SK-N-SH treated with all-trans-retinoic acid at 6 μM for 48 hours (cell line): ENCODE measurements around the gene CANX.

Experiments
- ATAC-seq: fragments of 200-7000 bp; cut with Tn5 transposase; 3 replicates; pipeline ENCODE4 v1.9.1; 2020; ENCODE audit warnings: mild to moderate bottlenecking, moderate library complexity
- BACH2 ChIP-seq: fragments of 250-450 bp; sonication (Bioruptor Pico); IDR thresholded peaks from 2 replicates; pipeline ENCODE4 v1.9.0; 2021; ENCODE audit warnings: mild to moderate bottlenecking, borderline replicate concordance
- CSDC2 ChIP-seq: fragments of 250-450 bp; sonication (Bioruptor Pico); IDR thresholded peaks from 2 replicates; pipeline ENCODE4 v1.5.0; 2020; ENCODE audit warnings: mild to moderate bottlenecking, moderate library complexity
- GLIS3 ChIP-seq: fragments of 250-450 bp; sonication (Bioruptor Pico); IDR thresholded peaks from 2 replicates; pipeline ENCODE4 v1.5.0; 2020; ENCODE audit warnings: mild to moderate bottlenecking, moderate library complexity
- ISL1 ChIP-seq: fragments of 250-450 bp; sonication (Bioruptor Pico); IDR thresholded peaks from 2 replicates; pipeline ENCODE4 v2.1.2; 2022; ENCODE audit warnings: mild to moderate bottlenecking, moderate library complexity
- OSR1 ChIP-seq: fragments of 250-450 bp; sonication (Bioruptor Pico); IDR thresholded peaks from 2 replicates; pipeline ENCODE4 v1.8.0; 2022; ENCODE audit warnings: moderate library complexity, mild to moderate bottlenecking, inconsistent platforms
- POU6F1 ChIP-seq: fragments of 250-450 bp; sonication (Bioruptor Pico); IDR thresholded peaks from 2 replicates; pipeline ENCODE4 v1.8.0; 2021; ENCODE audit warnings: low read depth, mild to moderate bottlenecking, moderate library complexity, borderline replicate concordance
- PPARA ChIP-seq: fragments of 250-450 bp; sonication (Bioruptor Pico); IDR thresholded peaks from 2 replicates; pipeline ENCODE4 v1.5.0; 2020; ENCODE audit warnings: mild to moderate bottlenecking, borderline replicate concordance
- RARB ChIP-seq: fragments of 250-450 bp; sonication (Bioruptor Pico); IDR thresholded peaks from 2 replicates; pipeline ENCODE4 v1.8.0; 2021; ENCODE audit warnings: mild to moderate bottlenecking, moderate library complexity
- SNAI2 ChIP-seq: fragments of 250-450 bp; sonication (Bioruptor Pico); IDR thresholded peaks from 2 replicates; pipeline ENCODE4 v1.5.0; 2020; ENCODE audit warnings: mild to moderate bottlenecking, moderate library complexity
- TCF4 ChIP-seq: fragments of 250-450 bp; sonication (Bioruptor Pico); IDR thresholded peaks from 2 replicates; pipeline ENCODE4 v1.8.0; 2021; ENCODE audit warnings: mild to moderate bottlenecking, moderate library complexity, borderline replicate concordance
- TOX ChIP-seq: fragments of 250-450 bp; sonication (Bioruptor Pico); IDR thresholded peaks from 2 replicates; pipeline ENCODE4 v1.8.0; 2021; ENCODE audit warnings: mild to moderate bottlenecking, moderate library complexity, borderline replicate concordance
- ZC3H10 ChIP-seq: fragments of 250-450 bp; sonication (Bioruptor Pico); IDR thresholded peaks from 2 replicates; pipeline ENCODE4 v1.5.1; 2021; ENCODE audit warnings: mild to moderate bottlenecking, moderate library complexity
- ZFP30 ChIP-seq: fragments of 450-650 bp; formaldehyde crosslinking; IDR thresholded peaks from 2 replicates; pipeline ENCODE4 v1.5.0; 2022; ENCODE audit warnings: mild to moderate bottlenecking, moderate library complexity
- ZNF70 ChIP-seq: fragments of 450-650 bp; formaldehyde crosslinking; IDR thresholded peaks from 2 replicates; pipeline ENCODE4 v1.5.0; 2020; ENCODE audit warnings: mild to moderate bottlenecking, moderate library complexity
- ZNF8 ChIP-seq: fragments of 450-650 bp; formaldehyde crosslinking; IDR thresholded peaks from 2 replicates; pipeline ENCODE4 v1.5.0; 2020; ENCODE audit warnings: mild to moderate bottlenecking, moderate library complexity
- TF ChIP-seq, protein P1 (sequence below): fragments of 250-450 bp; sonication (Bioruptor Pico); IDR thresholded peaks from 2 replicates; pipeline ENCODE4 v1.5.1; 2021; ENCODE audit warnings: mild to moderate bottlenecking, moderate library complexity
- TF ChIP-seq, protein P2 (sequence below): fragments of 250-450 bp; sonication (Bioruptor Pico); IDR thresholded peaks from 2 replicates; pipeline ENCODE4 v1.8.0; 2020; ENCODE audit warnings: mild to moderate bottlenecking, moderate library complexity, borderline replicate concordance

Gene CANX

GRCh38 chr5:179753971-179754370 lies 55.2 kb downstream of the CANX start:
- ATAC-seq = no peak

DNA sequence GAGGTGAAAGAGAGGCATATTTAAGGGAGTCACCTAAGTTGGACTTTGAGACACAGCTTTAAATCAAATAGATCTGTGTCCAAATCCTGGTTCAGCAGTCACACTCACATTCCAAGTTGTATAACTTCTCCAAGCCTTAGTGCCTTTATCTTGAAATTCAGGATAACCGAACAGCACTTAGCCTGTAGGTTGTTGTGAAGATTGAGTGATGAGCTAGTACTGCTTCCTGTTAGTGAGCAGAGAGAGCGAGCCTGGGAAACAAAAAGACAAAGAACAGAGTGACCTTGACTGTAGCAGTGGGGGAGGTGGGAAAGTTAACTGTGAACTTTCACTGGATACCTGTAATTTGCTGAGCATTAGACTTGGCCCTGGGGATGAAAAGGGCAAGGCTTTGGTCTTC lies 56.3 kb downstream of the CANX start:
- ATAC-seq = no peak; the same call in 2 of the 3 replicates
- TF ChIP-seq ISL1 (CRISPR knock-in tag) = peak; percentile 19; the same call in 1 of the 2 replicates
- TF ChIP-seq, protein P1, sequence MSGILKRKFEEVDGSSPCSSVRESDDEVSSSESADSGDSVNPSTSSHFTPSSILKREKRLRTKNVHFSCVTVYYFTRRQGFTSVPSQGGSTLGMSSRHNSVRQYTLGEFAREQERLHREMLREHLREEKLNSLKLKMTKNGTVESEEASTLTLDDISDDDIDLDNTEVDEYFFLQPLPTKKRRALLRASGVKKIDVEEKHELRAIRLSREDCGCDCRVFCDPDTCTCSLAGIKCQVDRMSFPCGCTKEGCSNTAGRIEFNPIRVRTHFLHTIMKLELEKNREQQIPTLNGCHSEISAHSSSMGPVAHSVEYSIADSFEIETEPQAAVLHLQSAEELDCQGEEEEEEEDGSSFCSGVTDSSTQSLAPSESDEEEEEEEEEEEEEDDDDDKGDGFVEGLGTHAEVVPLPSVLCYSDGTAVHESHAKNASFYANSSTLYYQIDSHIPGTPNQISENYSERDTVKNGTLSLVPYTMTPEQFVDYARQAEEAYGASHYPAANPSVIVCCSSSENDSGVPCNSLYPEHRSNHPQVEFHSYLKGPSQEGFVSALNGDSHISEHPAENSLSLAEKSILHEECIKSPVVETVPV = no peak

More at GRCh38 chr5:179753971-179754370, 55.2 kb downstream of the CANX start:
- TF ChIP-seq ZNF70 (CRISPR knock-in tag) (no peak), ISL1 (CRISPR knock-in tag) (no peak), ZFP30 (no peak), TOX (CRISPR knock-in tag) (no peak), BACH2 (no peak), CSDC2 (CRISPR knock-in tag) (no peak)
- TF ChIP-seq, all 23 proteins: peak for 0

- ATAC-seq = no peak
- TF ChIP-seq BACH2 = no peak
- no peak for TF ChIP-seq ZFP30
- TF ChIP-seq TOX (CRISPR knock-in tag) = no peak
- no peak for TF ChIP-seq CSDC2 (CRISPR knock-in tag)
- TF ChIP-seq OSR1 = no peak
- TF ChIP-seq, protein P1 = no peak
- no peak for TF ChIP-seq RARB (CRISPR knock-in tag)
- TF ChIP-seq POU6F1 (CRISPR knock-in tag) = no peak
- no peak for TF ChIP-seq ZC3H10 (CRISPR knock-in tag)
- TF ChIP-seq, protein P2, sequence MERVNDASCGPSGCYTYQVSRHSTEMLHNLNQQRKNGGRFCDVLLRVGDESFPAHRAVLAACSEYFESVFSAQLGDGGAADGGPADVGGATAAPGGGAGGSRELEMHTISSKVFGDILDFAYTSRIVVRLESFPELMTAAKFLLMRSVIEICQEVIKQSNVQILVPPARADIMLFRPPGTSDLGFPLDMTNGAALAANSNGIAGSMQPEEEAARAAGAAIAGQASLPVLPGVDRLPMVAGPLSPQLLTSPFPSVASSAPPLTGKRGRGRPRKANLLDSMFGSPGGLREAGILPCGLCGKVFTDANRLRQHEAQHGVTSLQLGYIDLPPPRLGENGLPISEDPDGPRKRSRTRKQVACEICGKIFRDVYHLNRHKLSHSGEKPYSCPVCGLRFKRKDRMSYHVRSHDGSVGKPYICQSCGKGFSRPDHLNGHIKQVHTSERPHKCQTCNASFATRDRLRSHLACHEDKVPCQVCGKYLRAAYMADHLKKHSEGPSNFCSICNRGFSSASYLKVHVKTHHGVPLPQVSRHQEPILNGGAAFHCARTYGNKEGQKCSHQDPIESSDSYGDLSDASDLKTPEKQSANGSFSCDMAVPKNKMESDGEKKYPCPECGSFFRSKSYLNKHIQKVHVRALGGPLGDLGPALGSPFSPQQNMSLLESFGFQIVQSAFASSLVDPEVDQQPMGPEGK = no peak
- no peak for TF ChIP-seq TCF4
- no peak for TF ChIP-seq PPARA (CRISPR knock-in tag)
- TF ChIP-seq, all 23 proteins: peak for 0
Observed at GRCh38 chr5:179758955-179759354, 60.2 kb downstream of the CANX start.

DNA sequence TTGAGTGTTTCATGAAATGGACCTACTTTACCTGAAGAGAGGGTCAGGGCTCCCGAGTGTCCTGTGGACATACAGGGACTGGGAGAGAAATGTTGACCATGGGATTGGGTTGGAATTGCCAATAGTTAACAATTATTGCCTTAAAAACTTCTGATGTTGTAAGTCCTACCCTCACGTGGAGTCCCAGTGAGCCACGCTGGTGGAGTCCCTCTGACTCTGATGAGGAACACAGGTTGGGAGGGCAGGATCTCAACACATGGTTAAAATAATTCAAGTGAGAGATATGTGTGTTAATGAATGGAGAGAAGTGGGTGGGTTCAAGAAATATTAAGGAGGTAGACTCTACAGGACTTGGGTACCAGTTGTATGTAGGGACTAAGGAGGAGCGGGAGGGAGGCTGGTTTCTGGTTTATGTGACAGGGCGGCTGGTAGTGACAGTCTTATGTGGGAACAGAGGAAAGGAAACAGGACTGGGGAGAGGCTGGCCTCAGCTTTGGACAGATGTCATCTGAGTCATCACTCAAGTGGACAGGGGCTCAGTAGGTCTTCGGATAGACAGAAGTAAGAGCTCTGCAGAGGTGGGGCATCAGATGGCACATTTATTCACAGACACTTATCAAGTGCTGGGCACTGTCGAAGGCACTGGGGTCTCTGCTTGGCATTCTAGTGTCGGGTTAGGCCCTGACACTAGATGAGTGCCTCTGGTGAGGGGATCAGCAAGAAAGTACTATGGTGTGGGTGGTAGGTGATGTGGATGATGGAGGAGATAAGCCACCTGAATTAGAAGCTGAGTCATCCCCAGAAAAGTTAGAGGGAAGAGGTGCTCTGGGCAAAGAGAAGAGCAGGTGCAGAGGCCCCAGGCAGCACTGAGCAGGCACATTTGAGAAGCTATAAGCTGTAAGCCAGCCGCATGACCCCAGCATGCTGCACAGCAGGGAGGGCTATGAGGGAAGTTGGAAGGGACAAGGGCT lies 61.1 kb downstream of the CANX start:
- ATAC-seq = no peak

GRCh38 chr5:179762079-179762780 lies 63.5 kb downstream of the CANX start:
- peak; percentile 16 for ATAC-seq
- TF ChIP-seq PPARA (CRISPR knock-in tag) = no peak
- no peak for TF ChIP-seq GLIS3 (CRISPR knock-in tag)
- TF ChIP-seq SNAI2 (CRISPR knock-in tag) = no peak
- no peak for TF ChIP-seq RARB (CRISPR knock-in tag)
- TF ChIP-seq OSR1 = no peak
- TF ChIP-seq, protein P2 = no peak
- TF ChIP-seq, protein P1 = no peak
- no peak for TF ChIP-seq BACH2
- no peak for TF ChIP-seq TCF4
- TF ChIP-seq ZNF8 = no peak

More for the DNA sequence above, 61.1 kb downstream of the CANX start:
- TF ChIP-seq ISL1 (CRISPR knock-in tag) (no peak), PPARA (CRISPR knock-in tag) (no peak), OSR1 (no peak), GLIS3 (CRISPR knock-in tag) (no peak)
